ENCODE results near the gene PRKG1. TPM values are rescaled to one million over a fixed set of nuclear protein-coding genes. Genes with fewer than 3 reads are reported as not detected.

PRKG1 gene
- total and polyA plus RNA-seq, 2 of the 8 experiments (the other 6 are each of a cell fraction or from before 2014, with no cell fraction given), result 4.2 to 15.2 TPM

GRCh38 chr10:52100011-52100547 is 1025.8 kb downstream of the PRKG1 start (continued):
- TF ChIP-seq SUZ12 (IDR thresholded peaks at IDR 0.05; ENCODE audit: low read length) (no peak), RAD21 (IDR thresholded peaks at IDR 0.05 in 1 of 2, conservative IDR thresholded peaks at IDR 0.05 in 1 of 2; ENCODE audit: low read depth in 2 of 2, low read length in 2 of 2) (no peak), KDM5A (IDR thresholded peaks at IDR 0.05; ENCODE audit: low read length) (no peak), NRF1 (IDR thresholded peaks at IDR 0.05; ENCODE audit: low read depth, low read length) (no peak), JUND (IDR thresholded peaks at IDR 0.05; ENCODE audit: low read length) (no peak), BACH1 (IDR thresholded peaks at IDR 0.05; ENCODE audit: low read length) (no peak)

All from H1 (cell line).